DOHH2 (cell line): ENCODE results near the gene KIF26A.

Source experiments
- H3F3A ChIP-seq: fragments of 200-600 bp; sonication (generic), shearing (Covaris generic); 2 replicates; pipeline ENCODE4 v1.6.0; 2016; ENCODE audit warnings: antibody characterized with exemption, mild to moderate bottlenecking; ENCODE audit not compliant: control insufficient read depth, insufficient read depth
- H3K27ac ChIP-seq: fragments of 200-600 bp; sonication (generic); 2 replicates; pipeline ENCODE4 v1.5.1; 2014; ENCODE audit warnings: low read depth, mild to moderate bottlenecking, low read length, moderate library complexity
- H3K27me3 ChIP-seq: fragments of 200-600 bp; sonication (generic); 2 replicates; pipeline ENCODE4 v1.6.1; 2014; ENCODE audit warnings: mild to moderate bottlenecking, low read length, mixed read lengths; ENCODE audit not compliant: control insufficient read depth
- H3K36me3 ChIP-seq: fragments of 200-600 bp; sonication (generic); 2 replicates; pipeline ENCODE4 v1.6.1; 2014; ENCODE audit warnings: mild to moderate bottlenecking, low read length, moderate library complexity, mixed read lengths; ENCODE audit not compliant: control insufficient read depth
- H3K4me1 ChIP-seq: fragments of 200-600 bp; sonication (generic); 2 replicates; pipeline ENCODE4 v1.6.1; 2014; ENCODE audit warnings: mild to moderate bottlenecking, low read length, mixed read lengths; ENCODE audit not compliant: control insufficient read depth
- H3K4me2 ChIP-seq: fragments of 200-600 bp; sonication (generic); 2 replicates; pipeline ENCODE4 v1.6.0; 2014; ENCODE audit warnings: mild to moderate bottlenecking, low read length, moderate library complexity
- H3K4me3 ChIP-seq: fragments of 200-600 bp; sonication (generic); 2 replicates; pipeline ENCODE4 v1.5.1; 2014; ENCODE audit warnings: mild to moderate bottlenecking, low read length, mixed read lengths
- H3K79me2 ChIP-seq: fragments of 200-600 bp; sonication (generic); 2 replicates; pipeline ENCODE4 v1.6.1; 2014; ENCODE audit warnings: mild to moderate bottlenecking, low read length, mixed read lengths; ENCODE audit not compliant: control insufficient read depth
- H3K9me2 ChIP-seq: fragments of 200-600 bp; sonication (generic); replicated peaks from 2 replicates; pipeline ENCODE4 v1.6.1; 2014; ENCODE audit warnings: mild to moderate bottlenecking, low read length, mixed read lengths; ENCODE audit not compliant: control insufficient read depth
- H3K9me3 ChIP-seq: fragments of 200-600 bp; sonication (generic); 2 replicates; pipeline ENCODE4 v1.6.1; 2014; ENCODE audit warnings: antibody characterized with exemption, low read length, mixed read lengths; ENCODE audit not compliant: control insufficient read depth, insufficient read depth
- H4K20me1 ChIP-seq: fragments of 200-600 bp; sonication (generic); 2 replicates; pipeline ENCODE4 v1.6.0; 2014; ENCODE audit warnings: low read depth, mild to moderate bottlenecking, antibody characterized with exemption, low read length, moderate library complexity; ENCODE audit not compliant: control insufficient read depth, insufficient read depth
- CTCF ChIP-seq: fragments of 200-600 bp; sonication (generic); IDR thresholded peaks from one replicate; pipeline ENCODE4 v1.5.1; 2014; ENCODE audit warnings: antibody characterized with exemption, mild to moderate bottlenecking, low read depth, low read length; ENCODE audit not compliant: poor library complexity, severe bottlenecking
- EZH2phosphoT487 ChIP-seq: fragments of 200-600 bp; sonication (generic); IDR thresholded peaks from 2 replicates; pipeline ENCODE4 v1.6.1; 2017; ENCODE audit warnings: borderline replicate concordance, mild to moderate bottlenecking, antibody characterized with exemption, low read length, moderate library complexity, mixed read lengths

Gene KIF26A

DNA sequence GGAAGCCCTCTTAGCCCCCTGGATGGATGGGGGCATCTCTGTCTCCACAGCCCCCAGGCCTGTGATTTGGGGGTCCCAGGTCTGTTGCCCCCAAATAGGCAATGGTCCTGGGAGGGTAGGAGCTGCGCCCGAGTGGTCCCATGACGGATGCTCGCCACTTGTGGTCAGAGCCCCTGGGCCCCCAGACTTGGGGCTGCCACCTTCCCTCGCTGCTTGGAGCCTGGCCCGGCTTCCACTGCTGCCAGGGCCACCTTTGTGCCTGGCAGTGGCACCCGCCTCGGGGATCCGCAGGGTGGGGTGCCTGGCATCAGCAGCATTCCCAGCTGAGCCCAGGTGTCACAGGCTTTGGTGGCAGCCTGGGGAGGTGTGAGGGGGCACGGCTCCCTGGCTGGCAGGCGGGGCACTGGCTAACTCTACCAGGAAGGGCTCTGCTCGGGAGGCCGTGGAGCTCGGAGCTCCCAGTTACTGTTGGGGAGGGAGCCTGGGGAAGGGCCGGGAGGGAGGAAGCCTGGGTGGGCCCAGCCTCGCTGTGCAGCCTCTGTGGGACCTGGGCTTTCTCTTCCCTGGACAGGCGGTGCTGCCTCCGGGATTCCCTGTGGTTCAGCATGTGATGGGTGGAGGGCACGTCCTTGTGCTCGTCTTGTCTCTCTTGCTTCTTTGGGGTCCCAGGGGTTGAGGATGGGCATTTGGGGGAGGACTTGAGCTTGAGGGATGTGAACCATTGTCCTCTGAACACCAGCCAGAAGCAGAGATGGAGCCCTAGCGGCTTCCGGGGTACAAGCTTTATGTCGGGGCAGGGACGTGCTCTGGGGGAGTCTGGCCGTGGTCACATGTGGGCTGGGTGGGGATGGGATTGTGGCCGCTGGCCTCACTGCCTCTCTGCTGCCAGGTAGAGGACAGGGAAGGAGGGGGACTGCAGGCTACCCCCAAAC is 5.4 kb downstream of the KIF26A start:
- Histone ChIP-seq H3F3A (no peaks in the 10 kb centered on the region), H3K27ac (no peak overlapping the region), H4K20me1 (no peaks in the 10 kb centered on the region), H3K4me1 (no peaks in the 10 kb centered on the region), H3K4me3 (no peak overlapping the region), H3K9me2 (no peaks in the 10 kb centered on the region), H3K79me2 (no peaks in the 10 kb centered on the region), H3K4me2 (no peak overlapping the region), H3K36me3 (no peaks in the 10 kb centered on the region), H3K9me3 (no peaks in the 10 kb centered on the region), H3K27me3 (no peaks in the 10 kb centered on the region)
- no peak for TF ChIP-seq CTCF
- TF ChIP-seq EZH2phosphoT487, result no peak

DNA sequence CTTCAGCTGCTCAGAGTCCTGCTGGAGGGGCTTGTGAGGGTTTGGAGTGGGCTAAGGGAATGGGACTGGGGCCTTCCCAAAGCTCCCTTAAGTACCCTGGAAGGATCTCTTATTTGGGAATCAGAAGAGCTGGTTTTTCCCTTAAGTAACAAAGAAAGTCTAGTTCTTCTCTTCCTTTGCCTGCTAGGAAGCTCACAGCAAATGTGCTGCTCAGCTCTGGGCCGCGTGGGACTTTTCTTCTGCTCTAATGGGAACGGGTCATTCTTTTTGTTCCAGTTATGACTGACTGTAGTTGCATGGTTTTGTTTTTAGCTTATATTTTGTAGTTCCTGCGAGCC is 6.0 kb downstream of the KIF26A start:
- no peaks in the 10 kb centered on the region for H3K9me3 ChIP-seq
- H3K79me2 ChIP-seq, result no peaks in the 10 kb centered on the region
- H3F3A ChIP-seq, result no peaks in the 10 kb centered on the region
- H3K4me2 ChIP-seq, result no peak overlapping the region
- no peaks in the 10 kb centered on the region for H4K20me1 ChIP-seq
- TF ChIP-seq EZH2phosphoT487 (no peak), CTCF (no peak)
- no peaks in the 10 kb centered on the region for H3K27me3 ChIP-seq
- no peaks in the 10 kb centered on the region for H3K4me1 ChIP-seq
- H3K4me3 ChIP-seq, result no peak overlapping the region
- no peak overlapping the region for H3K27ac ChIP-seq
- no peaks in the 10 kb centered on the region for H3K36me3 ChIP-seq
- H3K9me2 ChIP-seq, result no peaks in the 10 kb centered on the region

DNA sequence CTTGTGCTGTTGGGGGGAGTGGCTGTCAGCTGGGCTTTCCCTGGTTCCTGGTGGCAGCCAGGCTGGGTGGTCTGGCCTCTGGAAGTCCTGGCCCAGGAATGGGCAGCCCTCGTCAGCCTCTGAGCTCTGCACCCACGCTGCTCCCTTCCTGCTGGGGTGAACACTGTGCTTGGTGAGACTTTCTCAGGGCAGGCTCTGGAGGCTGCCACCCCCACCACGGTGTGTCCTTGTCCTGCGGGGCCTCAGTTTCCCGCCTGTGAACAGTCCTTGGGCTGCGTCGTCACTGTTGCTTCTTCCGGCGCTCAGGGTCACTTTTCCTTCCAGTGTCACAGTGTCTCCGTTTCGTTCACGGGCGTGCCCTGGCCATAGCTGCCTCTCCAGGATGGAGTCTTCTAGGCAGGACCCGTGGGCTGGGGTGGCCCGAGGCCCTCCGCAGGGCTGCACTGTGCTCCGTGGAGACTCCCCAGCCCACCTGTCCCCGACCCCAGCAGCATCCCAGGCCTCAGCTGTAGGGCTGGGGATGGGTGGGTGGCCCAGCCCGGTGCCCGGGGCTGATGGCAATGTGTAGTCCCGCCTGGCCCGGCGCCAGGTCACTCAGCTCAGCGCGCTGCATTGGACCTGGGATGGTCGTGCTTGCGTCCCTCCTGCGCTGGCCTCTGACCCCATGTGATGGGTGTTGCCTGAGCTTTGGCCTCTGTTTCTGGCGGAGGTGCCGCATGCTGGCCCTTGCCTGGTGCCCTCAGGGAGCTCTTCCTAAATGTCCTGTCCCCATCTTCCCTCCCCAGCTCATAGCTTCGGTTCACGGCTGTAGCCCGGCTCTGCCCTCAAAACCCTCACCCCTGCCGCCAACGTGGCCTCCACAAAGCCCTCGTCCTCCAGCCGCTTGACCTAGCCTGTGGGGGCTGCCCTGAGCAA is 6.8 kb downstream of the KIF26A start:
- Histone ChIP-seq H3K27me3 (no peaks in the 10 kb centered on the region), H3K79me2 (no peaks in the 10 kb centered on the region), H3K9me3 (no peaks in the 10 kb centered on the region), H3K4me2 (no peak overlapping the region), H4K20me1 (no peaks in the 10 kb centered on the region), H3K27ac (no peak overlapping the region), H3K9me2 (no peaks in the 10 kb centered on the region), H3K4me3 (no peak overlapping the region), H3K4me1 (no peaks in the 10 kb centered on the region), H3K36me3 (no peaks in the 10 kb centered on the region), H3F3A (no peaks in the 10 kb centered on the region)
- TF ChIP-seq CTCF (no peak), EZH2phosphoT487 (no peak)
